AG09319 (cell line): ENCODE data around the gene ZNF564.
"Not testable (repeated sequence)": the region's sequence is repeated elsewhere in the genome, so short reads cannot be mapped to it uniquely, and the experiment has no call there.

Experiments
- DNase-seq: peaks from one replicate; pipeline ENCODE4 v3.0.0-alpha.2; 2010; ENCODE audit warnings: low read depth; ENCODE audit errors: extremely low read depth
- CTCF ChIP-seq: IDR thresholded peaks from 2 replicates; pipeline ENCODE4 v1.5.1; 2011; ENCODE audit warnings: low read depth, mild to moderate bottlenecking, inconsistent platforms, low read length, moderate library complexity

ZNF564 gene

GRCh38 chr19:12574036-12574435 lies 22.8 kb upstream of the ZNF564 start:
- DNase-seq: no peak
- no peak for TF ChIP-seq CTCF

GRCh38 chr19:12567951-12568350 lies 16.7 kb upstream of the ZNF564 start:
- no peak for DNase-seq
- no peak for TF ChIP-seq CTCF

GRCh38 chr19:12566380-12566779 lies 15.1 kb upstream of the ZNF564 start:
- not testable (repeated sequence) for DNase-seq

- DNase-seq: peak; percentile 79
- TF ChIP-seq CTCF: peak; percentile 99
Observed at GRCh38 chr19:12564016-12564664, 12.9 kb upstream of the ZNF564 start.

DNA sequence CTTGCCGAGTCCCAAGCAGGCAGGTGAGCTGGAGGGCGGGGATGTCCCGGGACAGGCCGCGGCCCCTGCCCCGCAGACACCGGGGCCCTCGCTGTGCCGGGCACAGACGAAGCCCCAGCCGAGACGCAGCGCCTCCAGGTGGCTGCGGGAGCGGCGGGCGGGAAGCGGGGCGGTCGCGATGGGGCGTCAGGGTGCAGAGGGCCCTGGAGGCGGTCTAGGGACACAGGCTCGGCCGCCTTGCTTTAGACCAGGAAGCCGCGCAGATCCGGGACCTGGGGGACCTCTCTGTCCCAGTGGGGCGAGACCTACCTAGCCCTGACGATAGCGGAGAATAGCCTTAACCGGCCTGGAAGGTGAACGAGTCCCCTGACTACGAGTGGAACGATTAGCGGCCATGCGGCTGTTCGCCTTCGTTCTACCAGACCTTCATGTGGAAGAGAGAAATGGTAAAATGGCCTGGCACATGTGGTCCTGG lies 4.2 kb upstream of the ZNF564 start:
- DNase-seq: no peak
- TF ChIP-seq CTCF: no peak

DNA sequence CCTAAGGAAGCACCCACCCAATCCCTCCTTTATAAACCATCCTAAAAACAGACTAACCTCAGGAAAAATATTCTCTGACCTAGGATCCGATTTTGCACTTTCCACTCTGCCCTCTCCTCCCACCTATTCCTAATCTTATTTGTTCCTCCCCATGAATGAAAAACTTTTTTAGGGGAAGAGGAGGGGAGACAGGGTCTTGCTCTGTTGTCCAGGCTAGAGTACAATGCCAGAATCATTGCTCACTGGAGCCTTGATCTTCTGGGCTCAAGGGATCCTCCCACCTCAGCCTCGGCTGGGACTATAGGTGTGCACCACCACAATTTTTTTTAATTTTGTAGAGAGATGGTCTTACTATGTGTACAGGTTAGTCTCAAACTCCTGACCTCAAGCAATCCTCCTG lies 4.4 kb downstream of the ZNF564 start:
- DNase-seq: no peak
- no peak for TF ChIP-seq CTCF

GRCh38 chr19:12546068-12546467 lies 5.2 kb downstream of the ZNF564 start:
- no peak for DNase-seq
- no peak for TF ChIP-seq CTCF

- TF ChIP-seq CTCF: no peak
- DNase-seq: no peak
Observed at GRCh38 chr19:12545267-12545666, 6.0 kb downstream of the ZNF564 start.
